ENCODE data around the gene PRRX2.
"Not testable (repeated sequence)": the region's sequence is repeated elsewhere in the genome, so short reads cannot be mapped to it uniquely, and the experiment has no call there.

PRRX2 gene

DNA sequence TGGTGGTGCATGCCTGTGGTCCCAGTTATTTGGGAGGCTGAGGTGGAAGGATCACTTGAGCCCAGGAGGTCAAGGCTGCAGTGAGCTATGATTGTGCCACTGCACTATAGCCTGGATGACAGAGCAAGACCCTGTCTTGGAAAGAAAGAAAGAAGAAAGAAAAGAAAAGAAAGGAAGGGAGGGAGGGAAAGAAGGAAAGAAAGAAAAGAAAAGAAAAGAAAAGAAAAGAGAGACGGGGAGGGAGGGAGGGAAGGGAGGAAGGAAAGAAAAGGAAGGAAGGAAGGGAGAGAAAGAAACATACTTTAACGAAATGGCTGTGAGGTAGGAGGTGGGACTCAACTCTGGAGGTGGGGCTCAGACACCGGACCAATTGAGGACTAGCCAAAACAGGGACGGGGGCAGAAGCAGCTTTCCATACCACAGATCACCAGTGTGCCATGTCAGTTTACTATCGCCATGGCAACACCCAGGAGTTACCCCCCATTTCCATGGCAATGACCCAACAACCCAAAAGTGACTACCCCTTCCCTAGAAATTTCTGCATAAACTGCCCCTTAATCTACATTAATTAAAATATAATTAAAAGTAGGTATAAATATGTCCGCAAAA is 66.1 kb downstream of the PRRX2 start:
- FAIRE-seq (no peak), DNase-seq (ENCODE audit: low spot score) (no peak)

DNA sequence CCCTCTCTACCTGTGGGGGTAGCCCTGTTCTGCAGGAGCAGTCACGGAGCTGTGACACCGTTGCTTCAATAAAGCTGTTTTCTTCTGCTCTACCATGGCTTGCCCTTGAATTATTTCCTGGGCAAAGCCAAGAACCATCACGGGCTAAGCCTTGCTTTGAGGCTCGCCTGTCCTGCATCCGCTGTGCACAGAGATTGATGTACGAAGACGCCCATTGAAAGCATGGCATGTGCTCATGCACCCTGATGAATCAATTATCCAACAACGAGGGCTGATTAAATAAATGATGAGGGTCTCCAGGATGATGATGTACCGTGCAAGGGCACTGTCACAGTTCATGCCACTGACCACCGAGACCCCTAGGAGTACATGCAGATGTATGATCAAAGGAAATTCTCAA is 66.7 kb downstream of the PRRX2 start:
- DNase-seq (ENCODE audit: low spot score) (no peak), FAIRE-seq (no peak)

GRCh38 chr9:129732946-129733631 is 67.6 kb downstream of the PRRX2 start:
- no peak for DNase-seq (ENCODE audit: low spot score)
- no peak for FAIRE-seq

GRCh38 chr9:129733632-129733953 is 68.1 kb downstream of the PRRX2 start:
- FAIRE-seq: no peak
- DNase-seq (ENCODE audit: low spot score): no peak

DNA sequence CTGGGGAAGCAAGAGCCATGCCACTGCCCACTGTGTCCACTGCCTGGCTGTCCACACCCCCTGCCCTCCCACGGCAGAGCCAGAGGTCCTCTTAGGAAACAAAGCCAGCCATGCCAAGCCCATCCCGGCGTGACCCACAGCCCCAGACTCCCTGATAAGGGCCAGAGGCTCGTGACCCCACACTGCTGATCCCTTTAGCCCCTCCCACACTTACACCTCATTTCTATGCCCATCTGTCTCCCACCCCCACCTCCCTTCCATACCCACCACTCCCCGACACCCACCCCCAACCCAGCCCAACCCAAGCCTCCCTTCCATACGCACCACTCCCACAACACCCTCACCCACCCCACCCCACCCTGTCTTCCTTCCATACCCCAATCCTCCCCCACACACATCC is 70.1 kb downstream of the PRRX2 start:
- FAIRE-seq (no peak), DNase-seq (ENCODE audit: low spot score) (no peak)

DNA sequence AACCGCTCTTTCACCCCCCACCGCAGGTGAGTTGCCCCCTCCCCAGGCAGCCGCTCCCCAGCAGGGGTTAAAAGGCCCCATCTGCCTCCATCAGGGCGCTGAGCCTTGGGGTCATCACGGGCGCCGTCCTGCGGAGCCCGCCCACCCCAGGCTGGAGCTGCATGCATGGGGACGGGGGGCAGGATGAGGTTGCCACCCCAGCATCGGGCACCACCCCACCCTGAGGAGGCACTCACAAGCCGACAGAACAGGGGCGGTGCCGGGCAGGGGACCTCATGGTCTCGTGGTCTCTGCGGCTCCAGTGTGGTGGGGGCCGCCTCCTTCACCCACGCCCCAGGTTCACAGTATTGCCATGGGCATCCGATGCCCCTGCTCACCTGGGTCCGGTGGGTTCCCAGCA is 70.9 kb downstream of the PRRX2 start:
- FAIRE-seq (no peak), DNase-seq (ENCODE audit: low spot score) (no peak)

DNA sequence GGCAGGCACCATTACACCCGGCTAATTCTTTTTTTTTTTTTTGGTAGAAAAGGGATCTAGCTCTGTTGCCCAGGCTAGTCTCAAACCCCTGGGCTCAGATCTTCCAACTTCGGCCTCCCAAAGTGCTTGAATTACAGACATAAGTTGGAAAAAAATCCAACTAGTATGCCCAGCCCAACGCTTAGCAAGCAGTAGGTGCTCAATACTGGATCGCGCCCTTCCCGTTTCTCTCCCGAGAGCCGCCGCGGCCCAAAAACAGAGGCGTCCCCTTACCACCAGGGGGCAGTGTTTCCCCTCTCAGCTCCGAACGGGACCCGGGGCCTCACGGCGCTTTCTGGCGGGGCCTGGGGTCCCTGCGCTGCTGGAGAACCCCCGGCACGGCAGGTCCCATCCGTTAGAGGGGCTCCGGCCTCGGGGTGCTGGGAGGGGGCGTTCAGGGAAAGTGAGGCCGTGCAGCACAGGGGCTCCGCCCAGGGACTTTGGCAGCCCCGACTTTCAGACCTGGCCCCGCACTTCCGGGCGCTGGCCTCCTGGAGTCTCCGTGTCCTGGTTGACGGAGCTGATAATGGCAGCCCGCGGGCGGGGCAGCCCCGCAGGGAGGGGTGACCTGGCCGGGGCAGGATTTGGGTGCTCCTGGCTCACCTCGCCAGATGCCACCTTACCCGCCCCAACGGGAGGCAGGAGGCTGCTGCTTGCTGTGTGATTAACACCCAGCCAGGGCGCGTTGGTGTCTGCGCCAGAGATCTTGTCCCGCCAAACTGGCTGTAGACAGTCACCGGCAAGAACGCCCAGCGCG is 72.2 kb downstream of the PRRX2 start:
- no peak for FAIRE-seq
- peak; percentile 42 for DNase-seq (ENCODE audit: low spot score)

DNA sequence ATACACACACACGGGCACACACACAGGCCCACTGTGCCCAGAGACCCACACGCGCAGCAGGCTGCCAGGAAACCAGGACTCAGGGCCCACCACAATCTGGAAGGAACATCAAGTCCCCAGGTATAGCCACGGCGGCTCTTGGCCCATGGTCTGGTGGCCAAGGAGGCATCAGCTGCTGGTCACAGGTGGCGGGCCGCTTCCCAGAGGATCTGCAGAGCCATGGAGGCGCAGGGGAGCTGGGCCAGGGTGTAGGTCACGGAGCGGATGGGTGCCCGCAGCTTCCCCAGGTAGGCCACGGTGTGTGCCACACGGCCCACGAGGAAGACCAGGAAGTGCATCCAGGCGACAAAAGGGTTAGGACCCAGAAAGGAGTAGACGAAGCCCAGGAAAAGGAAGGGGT is 74.0 kb downstream of the PRRX2 start:
- FAIRE-seq (no peak), DNase-seq (ENCODE audit: low spot score) (no peak)

DNA sequence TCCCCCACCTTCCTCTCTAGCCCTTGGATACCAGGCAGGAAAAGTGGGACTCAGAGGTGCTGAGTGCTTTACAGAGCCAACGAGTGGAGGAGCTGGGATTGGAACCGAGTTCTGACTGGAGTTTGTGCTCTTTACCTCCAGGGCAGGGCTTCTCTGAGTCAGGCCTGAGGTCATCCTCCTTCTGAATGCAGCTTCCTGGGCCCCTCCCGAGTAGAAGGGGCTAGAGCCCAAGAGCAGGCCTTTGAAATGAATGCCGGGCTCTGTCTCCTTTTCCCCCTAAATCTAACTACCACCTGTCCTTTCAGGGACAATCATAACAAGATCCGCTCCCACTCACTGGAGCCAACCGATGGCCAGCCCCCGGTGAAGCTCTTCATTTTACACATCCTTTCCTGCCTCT is 74.7 kb downstream of the PRRX2 start:
- DNase-seq (ENCODE audit: low spot score) (no peak), FAIRE-seq (no peak)

- no peak for FAIRE-seq
- no peak for DNase-seq (ENCODE audit: low spot score)
Observed at GRCh38 chr9:129740666-129741464, 75.4 kb downstream of the PRRX2 start.

DNA sequence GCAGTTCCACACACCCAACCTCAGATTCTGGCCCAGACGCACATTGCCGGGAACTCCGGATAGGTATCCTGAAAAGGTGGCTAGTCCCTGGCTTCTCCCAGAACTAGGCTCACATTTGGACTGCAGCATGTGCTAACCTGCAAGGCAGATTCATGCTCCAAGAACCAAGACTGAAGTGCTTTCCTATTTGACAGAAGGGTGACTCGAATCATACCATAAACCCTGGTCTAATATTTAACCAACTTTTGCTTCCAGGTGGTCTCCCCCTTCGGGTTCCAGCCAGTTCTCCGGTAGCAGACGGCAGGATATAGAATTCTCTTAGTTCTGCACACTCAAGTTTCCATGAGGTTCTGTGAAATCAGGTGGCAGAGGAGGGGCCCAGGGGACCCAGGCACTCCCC is 79.8 kb downstream of the PRRX2 start:
- DNase-seq (ENCODE audit: low spot score) (no peak), FAIRE-seq (no peak)

DNA sequence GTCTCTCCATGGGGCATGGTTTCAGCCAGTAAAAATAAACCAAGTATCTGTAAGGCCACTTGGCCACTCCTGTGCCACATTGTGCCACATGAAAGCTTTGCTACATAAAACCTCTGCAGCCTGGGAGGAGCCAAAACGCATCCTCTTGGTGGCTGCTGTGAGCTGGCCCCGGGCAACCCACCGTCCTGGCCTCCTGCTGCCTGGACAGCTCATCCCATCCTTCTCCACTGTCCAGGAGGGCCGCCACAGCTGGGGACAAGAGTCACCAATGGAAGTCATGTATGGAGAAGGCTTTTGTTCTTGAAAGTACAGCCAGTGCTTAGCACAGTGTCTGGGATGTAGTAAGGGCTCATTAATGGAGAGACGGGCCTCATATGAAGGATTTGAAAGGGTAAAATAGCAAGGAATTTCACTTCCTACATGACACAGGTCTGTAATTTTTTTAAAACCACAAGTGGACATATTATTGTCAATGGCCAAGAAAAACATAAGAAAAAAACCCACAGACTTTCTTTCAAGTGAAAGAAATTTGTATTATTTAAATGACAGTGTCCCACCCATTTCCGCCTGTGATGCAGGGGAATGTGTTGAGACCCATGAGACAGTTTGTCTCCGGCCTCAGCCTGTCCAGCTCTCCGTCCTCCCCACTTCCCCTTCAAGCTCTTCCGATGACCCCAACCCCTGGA is 80.8 kb downstream of the PRRX2 start:
- peak; percentile 10 for DNase-seq (ENCODE audit: low spot score)
- FAIRE-seq: no peak

DNA sequence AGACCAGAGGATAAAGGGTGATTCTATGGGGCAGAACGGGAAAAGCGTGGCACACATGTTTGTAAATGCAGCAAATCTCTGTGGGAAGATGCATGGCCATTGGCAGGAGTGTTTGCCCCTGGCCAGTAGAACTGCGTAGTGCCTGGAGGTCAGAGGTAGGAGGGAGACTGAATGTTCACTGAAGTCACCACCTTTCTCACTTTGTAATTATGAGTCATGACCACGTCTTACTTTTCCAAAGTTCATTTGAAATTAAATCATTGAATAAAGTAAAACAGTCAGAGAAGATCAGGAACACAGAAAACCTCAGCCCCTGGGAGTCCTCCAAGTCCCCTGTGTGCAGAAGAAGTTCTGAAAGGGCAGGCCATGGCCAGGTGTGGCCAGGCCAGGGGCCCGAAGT is 82.8 kb downstream of the PRRX2 start:
- peak; percentile 36 for DNase-seq (ENCODE audit: low spot score)
- no peak for FAIRE-seq

DNA sequence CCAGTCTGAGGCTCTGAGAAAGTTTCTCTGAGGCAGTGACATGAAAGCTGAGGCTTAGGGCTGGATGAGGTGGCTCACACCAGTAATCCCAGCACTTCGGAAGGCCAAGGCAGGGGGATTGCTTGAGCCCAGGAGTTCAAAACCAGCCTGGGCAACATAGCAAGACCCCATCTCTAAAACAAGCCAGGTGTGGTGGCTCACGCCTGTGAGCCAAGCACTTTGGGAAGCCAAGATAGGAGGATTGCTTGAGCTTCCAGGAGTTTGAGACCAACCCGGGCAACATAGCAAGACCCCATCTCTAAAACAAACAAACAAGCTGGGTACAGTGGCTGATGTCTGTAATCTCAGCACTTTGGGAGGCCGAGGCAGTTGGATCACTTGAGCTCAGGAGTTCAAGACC is 83.6 kb downstream of the PRRX2 start:
- FAIRE-seq; DNase-seq (ENCODE audit: low spot score): not testable (repeated sequence)

GRCh38 chr9:129749575-129749974 is 84.1 kb downstream of the PRRX2 start:
- no peak for FAIRE-seq
- no peak for DNase-seq (ENCODE audit: low spot score)

DNA sequence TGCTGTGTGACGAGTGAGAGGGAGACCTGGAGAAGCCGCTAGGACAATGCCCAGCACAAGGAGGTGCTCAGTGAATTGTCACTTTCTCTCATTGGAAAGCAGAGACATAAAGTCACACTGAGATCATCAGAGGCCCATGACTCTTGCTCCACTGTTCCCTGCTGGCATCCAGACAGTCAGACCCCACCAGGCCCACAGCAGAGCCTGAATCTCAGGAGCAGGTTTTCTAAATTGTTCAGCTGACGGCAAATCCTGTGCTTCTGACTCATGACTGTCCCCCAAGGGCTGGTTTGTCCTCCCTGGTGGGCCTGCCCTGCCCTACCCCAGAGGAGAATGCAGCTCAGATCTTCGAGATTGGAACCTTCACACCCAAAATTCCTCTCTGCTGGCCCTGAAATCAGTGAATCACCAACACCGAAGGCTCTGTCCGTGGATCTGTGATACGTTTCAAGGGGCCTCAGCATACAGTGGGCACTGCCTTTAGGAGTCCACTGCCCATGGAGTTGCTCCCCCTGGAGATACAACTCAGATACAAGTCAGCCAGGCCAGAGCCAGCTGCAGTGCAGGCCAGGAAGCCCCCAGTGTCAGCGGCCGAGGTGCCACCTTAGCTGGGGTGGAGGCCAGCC is 84.7 kb downstream of the PRRX2 start:
- FAIRE-seq (no peak), DNase-seq (ENCODE audit: low spot score) (peak; percentile 55)

GRCh38 chr9:129751841-129752801 is 86.7 kb downstream of the PRRX2 start:
- DNase-seq (ENCODE audit: low spot score): no peak
- FAIRE-seq: no peak

GRCh38 chr9:129752900-129753729 is 87.7 kb downstream of the PRRX2 start, which contains the start of gene PTGES:
Gene PTGES (minus strand): TSS chr9:129753042. CDS start chr9:129753012, 30 bp downstream.
- DNase-seq (ENCODE audit: low spot score) (peak; percentile 57), FAIRE-seq (no peak)

DNA sequence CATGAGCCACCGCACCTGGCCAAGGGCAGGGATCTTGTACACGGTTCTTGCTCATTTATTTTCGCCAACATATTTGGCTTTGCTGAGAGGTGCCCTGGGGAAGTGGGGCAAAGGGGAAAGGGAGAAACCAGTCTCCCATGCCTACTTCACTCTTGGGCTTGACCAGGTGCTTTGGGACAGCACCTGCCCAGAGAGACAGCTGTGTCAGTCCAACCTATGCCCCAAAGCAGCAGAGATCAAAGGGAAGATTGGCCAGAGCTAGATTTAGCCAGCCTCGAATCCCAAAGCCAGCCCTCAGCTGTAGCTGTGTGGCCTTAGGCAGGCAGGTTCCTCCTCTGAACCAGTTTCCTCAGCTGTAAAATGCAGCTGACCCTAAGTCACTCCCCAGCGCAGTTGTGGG is 89.7 kb downstream of the PRRX2 start:
- FAIRE-seq (no peak), DNase-seq (ENCODE audit: low spot score) (no peak)

Measured in RCC 7860 (cell line).